Epidermal melanocyte (primary cell): ENCODE measurements around the gene PIK3R5.

Experiments
- DNase-seq: peaks from one replicate; pipeline ENCODE4 v3.0.0; 2011; ENCODE audit warnings: low spot score; ENCODE audit not compliant: insufficient read length

The PIK3R5 gene

DNA sequence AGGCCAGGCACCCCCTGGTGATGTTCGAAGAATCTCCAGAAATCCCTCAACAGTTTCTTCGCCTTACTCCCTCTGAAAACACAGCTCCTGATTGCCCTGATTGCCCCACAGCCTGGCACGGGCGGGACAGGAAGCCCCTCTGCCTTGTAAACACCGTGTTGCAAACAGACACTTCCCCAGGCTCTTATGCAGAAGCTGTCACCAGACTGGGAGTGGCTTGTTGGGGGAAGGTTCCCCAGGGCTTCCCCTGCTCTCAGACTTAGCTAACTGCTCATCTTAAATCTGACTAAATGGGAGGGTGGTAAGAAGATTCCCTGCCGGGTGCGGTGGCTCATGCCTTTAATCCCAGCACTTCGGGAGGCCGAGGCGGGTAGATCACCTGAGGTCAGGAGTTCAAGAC is 11.2 kb downstream of the PIK3R5 start:
- DNase-seq = no peak

DNA sequence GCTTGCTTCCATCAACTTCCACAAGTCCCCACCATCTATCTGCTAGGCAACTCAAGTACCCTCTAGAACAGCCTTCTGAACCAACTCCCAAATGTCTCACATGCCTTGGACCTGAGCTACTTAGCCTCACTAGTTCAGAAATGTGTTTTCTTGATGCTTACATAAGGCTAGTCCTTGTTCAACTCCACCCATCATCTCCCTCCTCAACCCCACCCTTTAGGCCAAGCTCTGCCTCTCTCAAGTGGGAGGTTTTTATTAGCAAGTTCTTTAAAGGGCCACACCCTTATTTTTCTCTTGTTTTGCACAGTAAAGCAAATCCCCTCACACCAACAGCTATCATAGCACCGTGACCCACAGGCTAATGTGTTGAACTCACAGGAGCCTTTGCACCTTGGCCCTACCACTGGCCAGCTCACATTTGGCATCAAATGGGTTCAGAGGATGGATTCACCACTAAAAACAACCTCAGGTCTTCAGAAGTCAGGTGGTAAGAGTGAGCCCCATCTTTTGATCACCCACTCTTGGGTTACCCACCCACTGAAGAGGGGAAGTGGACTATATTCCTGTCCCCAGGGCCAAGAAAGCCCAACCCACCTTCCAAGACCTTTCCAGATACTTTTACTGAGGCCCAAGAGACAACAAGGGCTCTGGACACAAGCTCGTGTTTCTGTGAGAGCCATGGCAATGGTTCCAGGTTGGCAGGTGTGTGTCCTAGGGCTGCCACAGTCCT is 12.2 kb downstream of the PIK3R5 start:
- DNase-seq = no peak

DNA sequence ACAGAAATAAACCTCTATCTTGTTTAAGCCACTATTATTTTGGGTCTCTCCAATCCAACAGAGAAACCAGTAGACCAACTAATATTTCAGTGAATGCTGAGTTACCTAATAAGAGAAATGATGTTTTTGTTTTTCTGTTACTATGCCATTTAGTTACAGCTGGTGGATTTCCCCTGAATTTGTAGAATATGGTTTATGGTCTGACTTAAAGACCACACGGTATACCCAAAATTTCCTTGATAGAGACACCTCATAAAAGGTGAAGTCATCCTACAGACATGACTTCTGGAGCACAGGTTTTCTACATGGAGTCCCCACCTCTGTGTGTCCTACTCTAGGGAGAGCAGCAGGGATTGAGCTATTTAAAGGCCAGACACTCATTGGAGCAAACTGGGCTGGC is 13.3 kb downstream of the PIK3R5 start:
- DNase-seq = no peak

DNA sequence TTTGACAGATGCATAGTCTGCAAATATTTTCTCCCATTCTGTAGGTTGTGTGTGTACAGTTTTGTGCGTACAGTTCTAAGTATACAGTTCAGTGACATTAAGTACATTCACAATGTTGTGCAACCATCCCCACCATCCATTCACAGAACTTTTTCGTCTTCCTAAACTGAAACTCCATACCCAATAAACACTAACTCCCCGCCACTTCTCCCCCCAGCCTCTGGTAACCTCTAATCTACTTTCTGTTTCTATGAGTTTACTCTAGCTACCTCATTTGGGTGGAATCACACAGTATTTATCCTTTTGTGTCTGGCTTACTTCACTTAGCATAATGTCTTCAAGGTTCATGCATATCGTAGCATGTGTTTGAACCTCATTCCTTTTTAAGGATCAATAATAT is 14.3 kb downstream of the PIK3R5 start:
- no peak for DNase-seq

DNA sequence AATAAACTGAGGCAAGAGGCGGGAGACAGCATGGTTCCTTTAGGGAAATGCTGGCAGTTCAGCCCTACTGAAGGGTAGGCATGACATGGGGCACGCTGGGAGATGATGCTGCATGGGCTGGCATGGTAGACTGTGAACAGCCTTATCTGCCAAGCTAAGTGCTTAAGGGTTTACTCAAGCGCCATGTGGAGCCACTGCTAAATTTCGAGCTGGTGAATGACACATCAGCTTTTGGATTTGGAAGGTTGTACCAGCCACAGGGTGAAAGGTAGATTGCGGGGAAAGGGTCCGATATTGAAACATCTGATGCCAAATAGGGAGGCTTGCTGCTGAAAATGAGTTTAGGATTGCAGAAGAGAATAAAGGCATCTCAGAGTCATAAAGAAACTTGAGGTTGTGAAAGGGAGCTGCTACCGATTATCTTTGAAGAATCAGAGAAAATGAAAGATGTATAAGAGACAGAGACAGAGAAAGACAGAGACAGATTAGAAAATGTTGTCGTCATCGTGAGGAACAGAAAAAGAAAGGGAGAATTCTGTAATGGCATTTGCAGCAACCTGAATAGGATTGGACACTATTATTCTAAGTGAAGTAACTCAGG is 16.3 kb downstream of the PIK3R5 start:
- no peak for DNase-seq

DNA sequence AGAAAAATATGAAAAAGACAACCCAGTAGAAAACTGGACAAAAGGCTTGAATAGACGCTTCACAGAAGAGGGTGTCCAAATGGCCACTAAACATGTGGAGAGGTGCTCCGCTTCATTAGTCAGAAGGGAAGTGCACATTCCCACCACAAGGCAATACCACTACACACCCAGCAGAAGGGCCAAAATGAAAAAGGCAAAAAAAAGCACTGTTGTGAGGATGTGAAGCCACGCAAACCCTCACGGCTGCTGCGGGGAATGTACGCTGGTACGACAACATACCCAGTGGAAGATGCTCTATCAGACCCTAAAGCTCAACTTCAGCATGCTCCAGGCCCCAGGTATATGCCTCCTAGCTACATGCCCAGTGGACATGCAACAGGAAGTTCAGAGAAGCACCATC is 17.0 kb downstream of the PIK3R5 start:
- DNase-seq = no peak

DNA sequence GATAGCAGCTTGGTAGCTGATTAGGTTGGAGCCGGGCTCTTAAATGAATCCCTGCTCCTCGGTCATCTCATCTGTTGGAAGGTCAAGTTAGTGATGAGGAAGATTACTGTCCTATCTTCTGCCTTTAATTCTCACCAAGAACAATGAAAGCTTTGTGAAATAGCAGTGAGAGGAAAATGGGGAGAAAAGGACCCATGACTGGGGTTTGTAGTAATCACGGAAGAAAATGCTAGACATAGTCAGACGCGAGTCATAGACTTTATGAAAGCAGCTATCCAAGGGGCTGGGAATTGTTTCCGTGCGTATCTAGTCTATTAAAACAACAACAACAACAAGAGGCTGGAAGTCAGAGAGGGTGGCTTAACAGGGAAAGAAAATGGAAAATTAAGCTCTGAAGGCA is 18.3 kb downstream of the PIK3R5 start:
- peak; percentile 20 for DNase-seq

DNA sequence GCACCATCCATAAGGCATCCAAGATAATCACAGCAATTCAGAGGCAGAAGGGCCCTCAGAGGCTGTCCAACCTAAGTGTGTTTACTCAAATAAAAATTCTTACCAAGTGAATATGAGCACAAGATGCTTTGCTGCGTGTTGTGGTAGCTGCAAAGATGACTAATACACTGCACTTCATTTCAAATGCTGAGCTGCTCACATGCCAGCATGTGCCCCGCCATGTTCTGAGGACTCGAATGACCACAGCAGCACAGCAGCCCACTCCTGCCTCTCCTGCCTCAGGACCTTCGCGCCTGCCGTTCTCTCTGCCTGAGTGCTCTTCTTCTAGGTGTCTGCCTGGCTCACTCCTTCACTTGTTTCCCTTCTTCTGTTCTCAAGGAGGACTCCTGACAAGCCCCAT is 19.0 kb downstream of the PIK3R5 start:
- DNase-seq = no peak

DNA sequence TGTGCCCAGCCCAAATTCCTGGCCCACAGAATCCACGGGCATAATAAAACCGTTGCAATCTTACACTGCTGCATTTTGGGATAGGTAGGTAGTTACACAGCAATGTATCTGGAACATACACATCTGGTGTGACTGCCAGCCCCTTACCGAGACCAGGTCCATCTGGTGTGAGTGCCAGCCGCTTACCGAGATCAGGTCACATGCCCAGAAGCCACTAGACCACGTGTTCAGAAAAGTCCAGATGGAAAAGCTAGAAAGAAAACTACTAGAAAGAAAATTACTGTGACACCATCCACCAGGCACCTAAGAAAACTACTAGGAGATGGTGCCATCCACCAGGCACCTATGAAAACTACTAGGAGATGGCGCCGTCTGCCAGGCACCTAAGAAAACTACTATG is 19.4 kb downstream of the PIK3R5 start:
- DNase-seq = no peak

DNA sequence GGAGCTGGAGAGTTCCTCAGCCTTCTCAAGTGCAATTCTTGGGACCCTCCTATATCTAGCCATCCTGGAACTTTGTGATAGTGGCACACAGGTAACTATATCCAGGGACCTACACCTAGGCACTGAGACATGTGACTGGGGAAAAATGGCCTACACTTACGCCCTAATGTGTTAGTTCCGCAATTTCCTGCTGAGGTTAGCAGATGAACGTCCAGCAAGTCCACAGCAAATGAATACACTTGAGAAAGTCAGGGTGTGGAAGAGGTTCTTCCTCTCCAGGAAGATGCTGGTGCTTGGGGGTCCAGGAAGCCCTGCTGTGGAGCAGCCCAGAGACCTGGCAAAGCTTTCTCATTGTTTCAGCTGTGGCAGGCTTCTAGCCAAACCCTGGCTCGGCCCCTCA is 20.8 kb downstream of the PIK3R5 start:
- no peak for DNase-seq

DNA sequence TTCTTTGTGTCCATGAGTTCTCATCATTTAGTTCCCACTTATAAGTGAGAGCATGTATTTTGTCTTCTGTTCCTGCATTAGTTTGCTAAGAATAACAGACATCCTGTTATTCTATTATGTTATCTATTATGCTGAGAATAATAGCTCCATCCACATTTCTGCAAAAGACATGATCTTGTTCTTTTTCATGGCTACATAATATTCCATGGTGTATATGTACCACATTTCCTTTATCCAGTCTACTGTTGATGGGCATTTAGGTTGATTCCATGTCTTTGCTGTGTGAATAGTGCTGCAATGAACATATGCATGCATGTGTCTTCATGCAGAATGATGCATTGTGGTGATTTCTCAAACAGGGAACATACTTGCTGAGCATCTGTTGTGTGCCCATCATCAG is 21.4 kb downstream of the PIK3R5 start:
- no peak for DNase-seq

DNA sequence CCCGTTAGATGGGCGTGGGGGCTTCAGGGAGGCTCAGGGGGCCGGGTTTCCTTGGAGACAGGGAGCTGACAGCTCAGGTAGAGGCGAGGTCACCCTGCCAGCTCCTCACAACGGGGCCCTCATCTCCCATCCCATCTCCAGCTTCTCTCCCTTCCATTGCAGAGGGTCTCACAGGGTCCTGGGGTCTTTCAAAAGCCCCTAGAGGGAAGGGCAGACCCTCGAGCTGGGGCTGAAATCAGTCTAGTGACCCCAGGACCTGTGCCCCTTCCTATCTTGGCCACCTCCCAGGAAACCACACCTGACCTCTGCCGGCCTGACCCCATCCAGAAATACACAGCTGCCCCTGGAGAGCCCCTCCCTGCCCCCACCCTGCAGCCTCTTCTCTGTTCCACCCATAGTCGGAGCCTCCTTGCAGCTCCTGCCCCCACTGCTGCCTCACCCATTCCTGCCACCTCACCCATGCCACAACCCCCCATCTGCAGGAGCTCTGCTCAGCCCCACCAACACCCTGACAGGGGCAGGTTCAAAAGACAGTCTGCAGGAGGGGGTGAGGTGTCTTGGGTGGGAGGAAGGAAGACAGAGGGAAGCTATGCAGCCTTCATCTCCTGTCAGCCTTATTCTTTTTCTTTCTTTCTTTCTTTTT is 23.4 kb downstream of the PIK3R5 start:
- no peak for DNase-seq

DNA sequence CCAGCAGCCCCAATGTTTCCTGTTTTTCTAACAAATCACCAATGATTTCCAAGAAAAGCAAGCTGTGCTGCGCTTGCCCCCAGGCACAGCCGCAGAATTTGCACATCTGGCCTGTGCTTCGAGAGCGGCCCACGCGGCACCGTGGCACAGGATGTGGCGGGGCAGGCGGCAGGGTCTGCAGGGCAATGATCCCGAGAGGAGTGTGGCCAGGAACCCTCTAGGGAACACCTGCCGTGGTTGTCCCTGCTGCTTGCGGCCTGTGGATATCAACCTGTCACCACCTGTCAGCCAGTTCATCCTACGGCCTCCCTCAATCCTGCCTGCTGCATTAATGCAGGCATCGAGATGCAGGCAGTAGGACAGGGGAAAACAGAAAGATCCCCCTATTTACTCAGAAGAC is 24.0 kb downstream of the PIK3R5 start:
- DNase-seq = no peak

DNA sequence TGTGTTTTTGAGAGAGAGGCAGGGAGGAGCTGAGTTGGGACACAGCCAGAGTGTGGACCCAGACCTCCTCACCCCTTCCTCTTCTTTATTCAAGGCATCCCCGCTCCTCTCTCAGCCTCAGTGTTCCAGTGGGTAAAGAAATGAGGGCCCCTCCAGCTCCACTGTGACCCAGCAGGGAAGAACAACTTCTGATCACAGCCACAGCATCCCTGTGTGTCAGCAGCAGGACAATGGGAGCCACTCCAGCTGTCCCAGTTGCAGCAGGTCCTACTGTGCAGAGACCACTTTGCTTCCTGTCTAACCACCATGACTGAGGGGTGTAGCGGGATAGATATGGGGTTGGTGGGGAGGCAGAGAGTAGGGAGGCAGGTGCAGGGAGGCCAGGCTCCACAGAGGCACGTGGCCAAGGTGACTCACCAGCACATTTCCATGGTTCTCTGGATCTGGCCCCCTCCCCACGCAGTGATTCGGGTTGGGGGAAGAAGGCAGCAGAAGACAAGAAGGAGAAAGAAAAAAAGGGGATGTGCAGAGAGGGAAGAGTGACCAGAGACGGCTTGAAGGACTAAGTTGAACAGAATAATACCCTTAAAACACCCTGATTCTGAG is 24.5 kb downstream of the PIK3R5 start:
- DNase-seq = no peak

DNA sequence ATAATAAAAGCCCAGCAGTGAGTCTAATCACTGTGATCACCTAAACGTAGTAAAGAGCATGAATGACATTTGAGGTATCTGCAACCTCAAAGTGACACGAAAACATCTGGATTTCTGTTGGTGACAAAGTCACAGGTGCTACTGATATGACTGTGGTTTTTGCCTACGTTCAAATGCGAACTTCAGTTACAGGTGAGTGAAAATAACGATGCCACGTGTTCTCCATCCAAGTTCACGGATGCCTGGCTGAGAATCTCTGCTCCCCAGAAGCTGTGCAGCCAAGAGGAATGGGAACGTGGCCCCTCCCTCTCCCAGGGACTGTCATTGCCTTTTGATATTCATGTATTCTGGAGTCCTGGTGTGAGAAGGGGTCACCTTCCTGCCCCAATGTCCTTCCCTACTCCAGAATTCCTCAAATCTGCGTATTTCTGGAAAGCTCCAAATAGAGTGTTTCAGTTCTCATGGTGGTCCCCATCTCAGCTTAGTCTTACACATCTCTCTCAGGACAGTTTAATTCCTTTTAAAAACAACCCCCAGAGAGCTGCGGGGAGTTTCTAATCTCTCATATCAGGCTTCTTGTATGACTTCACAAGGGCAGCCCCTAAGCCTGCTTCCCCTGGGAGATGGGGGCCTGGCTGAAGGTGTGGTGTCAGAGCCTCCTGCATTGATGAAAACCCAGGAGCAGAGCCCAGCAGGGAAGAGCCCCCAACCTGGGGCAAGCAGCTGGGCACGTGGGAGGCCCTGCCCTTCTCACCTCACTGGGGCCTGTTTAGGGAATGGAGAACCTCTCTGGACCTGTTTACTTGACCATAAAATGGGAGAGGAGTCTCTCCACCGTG is 25.8 kb downstream of the PIK3R5 start:
- no peak for DNase-seq

DNA sequence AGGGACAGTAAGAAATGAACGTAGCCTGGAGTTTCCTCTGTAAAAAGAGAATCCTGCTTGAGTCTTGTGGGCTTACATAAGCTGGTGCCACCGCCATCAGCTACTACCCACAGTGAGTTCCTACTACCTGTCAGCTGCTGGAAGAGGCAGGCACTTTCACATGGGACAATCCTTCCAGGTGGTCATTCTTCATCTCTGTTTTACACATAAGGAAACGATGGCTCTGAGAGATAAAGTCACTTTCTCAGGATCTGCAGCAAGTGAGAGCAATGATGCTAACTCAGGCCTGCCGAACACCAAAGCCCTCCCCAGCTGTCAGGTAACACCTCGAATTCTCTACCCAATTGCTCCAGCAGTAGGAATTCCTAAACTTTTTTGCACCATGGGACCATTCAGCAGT is 26.6 kb downstream of the PIK3R5 start:
- DNase-seq = no peak

DNA sequence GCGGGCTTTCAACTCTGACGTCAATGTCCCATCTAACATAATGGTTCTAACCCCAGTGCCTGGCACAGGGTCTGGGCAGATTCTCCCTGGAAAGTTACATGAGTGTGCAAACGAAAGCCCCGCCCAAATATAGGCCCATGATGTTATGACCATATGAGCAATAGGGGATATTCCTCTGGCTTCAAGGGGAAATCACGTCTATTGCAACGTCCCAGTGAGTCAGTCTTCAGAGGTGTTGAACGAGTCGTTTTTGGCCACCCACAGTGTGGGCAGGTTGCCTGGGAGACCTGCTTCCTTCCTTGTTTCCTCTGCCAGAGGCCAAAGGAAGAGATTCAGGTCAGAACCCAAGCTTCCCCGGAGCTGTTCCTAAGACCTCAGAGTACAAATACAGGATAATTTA is 30.3 kb downstream of the PIK3R5 start:
- DNase-seq = no peak

DNA sequence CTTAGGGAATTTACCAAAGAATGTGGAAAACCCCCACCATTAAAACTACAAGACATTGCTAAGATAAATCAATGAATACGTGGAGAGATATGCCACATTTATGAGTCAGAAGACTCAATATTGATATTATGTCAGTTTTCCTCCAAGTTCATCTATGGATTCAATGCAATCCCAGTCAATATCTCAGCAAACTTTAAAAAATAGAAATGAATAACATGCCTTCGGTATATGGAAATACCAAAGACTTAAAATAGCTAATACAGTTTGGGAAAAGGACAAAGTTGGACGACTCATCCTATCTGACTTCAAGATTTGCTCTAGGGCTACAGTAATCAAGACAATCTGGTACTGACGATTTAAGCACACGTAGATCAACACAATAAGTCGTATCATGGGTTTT is 31.2 kb downstream of the PIK3R5 start:
- no peak for DNase-seq

DNA sequence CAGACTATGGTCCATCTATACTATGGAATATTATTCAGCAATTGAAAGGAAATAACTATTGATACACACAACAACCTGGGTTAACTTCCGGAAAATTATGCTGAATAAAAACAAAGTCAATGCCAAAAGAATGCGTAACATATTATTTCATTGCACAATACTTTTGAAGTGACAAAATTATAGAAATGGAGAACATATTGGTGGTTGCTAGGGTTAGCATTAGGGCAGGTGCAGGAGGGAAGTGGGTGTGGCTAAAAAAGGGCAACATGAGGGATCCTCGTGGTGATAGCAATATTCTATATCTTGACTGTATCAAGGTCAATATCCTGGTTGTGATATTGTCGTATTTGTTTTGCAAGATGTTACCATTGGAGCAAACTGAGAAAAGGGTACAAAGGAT is 34.9 kb downstream of the PIK3R5 start:
- no peak for DNase-seq

DNA sequence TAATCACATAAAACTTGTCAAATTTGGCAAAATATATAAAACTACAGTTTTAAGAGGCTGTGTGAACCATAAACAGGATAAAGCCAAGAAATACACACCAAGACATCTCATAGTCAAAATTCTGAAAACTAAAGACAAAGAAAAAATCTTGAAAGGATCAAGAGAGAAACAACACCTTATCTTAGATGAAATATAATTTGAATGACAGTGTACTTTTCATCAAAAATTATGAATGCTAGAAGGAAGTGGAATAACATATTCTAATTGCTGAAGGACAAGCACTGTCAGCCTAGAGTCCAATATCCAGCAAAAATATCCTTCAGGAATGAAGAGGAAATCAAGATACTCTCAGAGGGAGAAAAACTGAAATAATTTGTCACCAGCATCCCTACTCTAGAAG is 37.2 kb downstream of the PIK3R5 start:
- no peak for DNase-seq

DNA sequence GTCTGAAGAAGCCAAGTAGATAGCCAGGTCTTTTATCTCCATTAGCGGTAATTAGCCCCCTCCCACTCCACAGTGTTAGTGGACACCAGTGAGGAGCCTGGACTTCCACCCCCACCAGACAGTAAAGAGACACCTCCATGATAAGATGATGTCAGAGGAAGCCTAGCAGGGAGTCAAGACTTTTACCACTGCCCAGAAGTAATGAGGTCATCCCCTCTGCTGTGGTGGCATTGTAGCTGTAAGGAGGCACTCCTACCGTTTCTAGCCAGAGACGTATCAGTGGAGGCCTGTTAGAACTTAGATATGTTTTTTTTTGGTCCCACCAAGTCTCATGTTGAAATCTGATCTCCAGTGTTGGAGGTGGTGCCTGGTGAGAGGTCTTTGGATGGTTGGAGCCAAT is 38.1 kb downstream of the PIK3R5 start:
- DNase-seq = no peak

DNA sequence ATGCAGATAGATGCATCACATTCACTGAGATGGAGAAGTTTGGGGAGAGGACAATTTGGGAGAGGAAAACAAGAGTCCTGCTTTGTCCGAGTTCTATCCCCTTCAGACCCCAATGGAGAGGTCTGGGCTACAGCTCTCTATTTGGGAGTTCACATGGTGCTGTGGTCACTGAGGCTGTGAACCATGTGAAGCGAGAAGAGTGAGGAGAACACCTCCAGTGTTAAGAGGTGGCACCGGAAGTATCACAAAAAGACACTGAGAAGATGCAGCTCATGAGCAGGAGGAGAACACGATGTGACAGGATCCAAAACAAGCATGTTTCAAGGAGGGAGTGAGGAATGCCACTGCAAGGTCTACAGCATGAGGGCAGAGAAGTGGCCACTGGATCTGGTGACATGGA is 39.7 kb downstream of the PIK3R5 start:
- DNase-seq = no peak
